ENCODE data around the gene BCAT1.
A peak's percentile ranks its signal among the peaks of the same experiment; 100 is the strongest.
"Not testable (repeated sequence)": the region's sequence is repeated elsewhere in the genome, so short reads cannot be mapped to it uniquely, and the experiment has no call there.

The BCAT1 gene

GRCh38 chr12:24913130-24913529, 35.8 kb downstream of the BCAT1 start:
- Histone ChIP-seq H3K4me1 (ENCODE audit: control insufficient read depth, insufficient read depth, low read length, poor library complexity, severe bottlenecking) (no peaks in the 10 kb centered on the region), H3K9me3 (ENCODE audit: control insufficient read depth, low read length) (no peaks in the 10 kb centered on the region), H3K36me3 (ENCODE audit: control insufficient read depth, insufficient read depth, low read length) (no peaks in the 10 kb centered on the region), H3K27me3 (replicated peaks; ENCODE audit: control insufficient read depth, insufficient read depth, low read length, poor library complexity, severe bottlenecking) (no peaks in the 10 kb centered on the region), H3K4me3 (ENCODE audit: insufficient read depth, low read depth, low read length, poor library complexity, severe bottlenecking) (no peak overlapping the region), H3K27ac (ENCODE audit: insufficient read depth, low read length, poor library complexity, severe bottlenecking) (no peak overlapping the region)
- no peak for DNase-seq

- H3K4me3 ChIP-seq (ENCODE audit: insufficient read depth, low read depth, low read length, poor library complexity, severe bottlenecking) = no peak overlapping the region
- H3K36me3 ChIP-seq (ENCODE audit: control insufficient read depth, insufficient read depth, low read length) = no peaks in the 10 kb centered on the region
- no peak for DNase-seq
- no peaks in the 10 kb centered on the region for H3K9me3 ChIP-seq (ENCODE audit: control insufficient read depth, low read length)
- H3K27me3 ChIP-seq (replicated peaks; ENCODE audit: control insufficient read depth, insufficient read depth, low read length, poor library complexity, severe bottlenecking) = no peaks in the 10 kb centered on the region
- no peak overlapping the region for H3K27ac ChIP-seq (ENCODE audit: insufficient read depth, low read length, poor library complexity, severe bottlenecking)
- H3K4me1 ChIP-seq (ENCODE audit: control insufficient read depth, insufficient read depth, low read length, poor library complexity, severe bottlenecking) = no peaks in the 10 kb centered on the region
These were observed 37.6 kb downstream of the BCAT1 start for GRCh38 chr12:24911271-24911791.

GRCh38 chr12:24910192-24910591, 38.7 kb downstream of the BCAT1 start:
- not testable (repeated sequence) for H3K9me3 ChIP-seq (ENCODE audit: control insufficient read depth, low read length); H3K36me3 ChIP-seq (ENCODE audit: control insufficient read depth, insufficient read depth, low read length); H3K27ac ChIP-seq (ENCODE audit: insufficient read depth, low read length, poor library complexity, severe bottlenecking); H3K27me3 ChIP-seq (replicated peaks; ENCODE audit: control insufficient read depth, insufficient read depth, low read length, poor library complexity, severe bottlenecking); H3K4me1 ChIP-seq (ENCODE audit: control insufficient read depth, insufficient read depth, low read length, poor library complexity, severe bottlenecking); DNase-seq; H3K4me3 ChIP-seq (ENCODE audit: insufficient read depth, low read depth, low read length, poor library complexity, severe bottlenecking)

GRCh38 chr12:24909667-24910066, 39.2 kb downstream of the BCAT1 start:
- H3K4me1 ChIP-seq (ENCODE audit: control insufficient read depth, insufficient read depth, low read length, poor library complexity, severe bottlenecking) = no peaks in the 10 kb centered on the region
- H3K27ac ChIP-seq (ENCODE audit: insufficient read depth, low read length, poor library complexity, severe bottlenecking) = no peak overlapping the region
- H3K4me3 ChIP-seq (ENCODE audit: insufficient read depth, low read depth, low read length, poor library complexity, severe bottlenecking) = no peak overlapping the region
- no peaks in the 10 kb centered on the region for H3K27me3 ChIP-seq (replicated peaks; ENCODE audit: control insufficient read depth, insufficient read depth, low read length, poor library complexity, severe bottlenecking)
- DNase-seq = no peak
- H3K9me3 ChIP-seq (ENCODE audit: control insufficient read depth, low read length) = no peaks in the 10 kb centered on the region
- no peaks in the 10 kb centered on the region for H3K36me3 ChIP-seq (ENCODE audit: control insufficient read depth, insufficient read depth, low read length)

GRCh38 chr12:24907464-24907863, 41.4 kb downstream of the BCAT1 start:
- Histone ChIP-seq H3K27ac (ENCODE audit: insufficient read depth, low read length, poor library complexity, severe bottlenecking) (no peak overlapping the region), H3K27me3 (replicated peaks; ENCODE audit: control insufficient read depth, insufficient read depth, low read length, poor library complexity, severe bottlenecking) (peaks cover 1% of the 10 kb centered on the region), H3K4me3 (ENCODE audit: insufficient read depth, low read depth, low read length, poor library complexity, severe bottlenecking) (no peak overlapping the region), H3K36me3 (ENCODE audit: control insufficient read depth, insufficient read depth, low read length) (no peaks in the 10 kb centered on the region), H3K4me1 (ENCODE audit: control insufficient read depth, insufficient read depth, low read length, poor library complexity, severe bottlenecking) (peaks cover 2% of the 10 kb centered on the region), H3K9me3 (ENCODE audit: control insufficient read depth, low read length) (no peaks in the 10 kb centered on the region)
- DNase-seq = no peak

GRCh38 chr12:24906141-24906540, 42.8 kb downstream of the BCAT1 start:
- DNase-seq = no peak
- Histone ChIP-seq H3K4me1 (ENCODE audit: control insufficient read depth, insufficient read depth, low read length, poor library complexity, severe bottlenecking) (peaks cover 2% of the 10 kb centered on the region), H3K36me3 (ENCODE audit: control insufficient read depth, insufficient read depth, low read length) (no peaks in the 10 kb centered on the region), H3K27me3 (replicated peaks; ENCODE audit: control insufficient read depth, insufficient read depth, low read length, poor library complexity, severe bottlenecking) (peaks cover 9% of the 10 kb centered on the region), H3K27ac (ENCODE audit: insufficient read depth, low read length, poor library complexity, severe bottlenecking) (no peak overlapping the region), H3K4me3 (ENCODE audit: insufficient read depth, low read depth, low read length, poor library complexity, severe bottlenecking) (no peak overlapping the region), H3K9me3 (ENCODE audit: control insufficient read depth, low read length) (no peaks in the 10 kb centered on the region)

- Histone ChIP-seq H3K4me3 (ENCODE audit: insufficient read depth, low read depth, low read length, poor library complexity, severe bottlenecking) (no peak overlapping the region), H3K27ac (ENCODE audit: insufficient read depth, low read length, poor library complexity, severe bottlenecking) (no peak overlapping the region), H3K27me3 (replicated peaks; ENCODE audit: control insufficient read depth, insufficient read depth, low read length, poor library complexity, severe bottlenecking) (peaks cover 9% of the 10 kb centered on the region), H3K4me1 (ENCODE audit: control insufficient read depth, insufficient read depth, low read length, poor library complexity, severe bottlenecking) (peaks cover 2% of the 10 kb centered on the region), H3K36me3 (ENCODE audit: control insufficient read depth, insufficient read depth, low read length) (no peaks in the 10 kb centered on the region), H3K9me3 (ENCODE audit: control insufficient read depth, low read length) (no peaks in the 10 kb centered on the region)
- no peak for DNase-seq
These were observed 43.5 kb downstream of the BCAT1 start for GRCh38 chr12:24905431-24905830.

GRCh38 chr12:24904871-24905270, 44.0 kb downstream of the BCAT1 start:
- no peaks in the 10 kb centered on the region for H3K9me3 ChIP-seq (ENCODE audit: control insufficient read depth, low read length)
- H3K27ac ChIP-seq (ENCODE audit: insufficient read depth, low read length, poor library complexity, severe bottlenecking) = no peak overlapping the region
- no peak overlapping the region for H3K4me3 ChIP-seq (ENCODE audit: insufficient read depth, low read depth, low read length, poor library complexity, severe bottlenecking)
- H3K27me3 ChIP-seq (replicated peaks; ENCODE audit: control insufficient read depth, insufficient read depth, low read length, poor library complexity, severe bottlenecking) = peaks cover 9% of the 10 kb centered on the region
- H3K4me1 ChIP-seq (ENCODE audit: control insufficient read depth, insufficient read depth, low read length, poor library complexity, severe bottlenecking) = peaks cover 2% of the 10 kb centered on the region
- H3K36me3 ChIP-seq (ENCODE audit: control insufficient read depth, insufficient read depth, low read length) = no peaks in the 10 kb centered on the region
- no peak for DNase-seq

- DNase-seq = no peak
- Histone ChIP-seq H3K9me3 (ENCODE audit: control insufficient read depth, low read length) (no peaks in the 10 kb centered on the region), H3K27me3 (replicated peaks; ENCODE audit: control insufficient read depth, insufficient read depth, low read length, poor library complexity, severe bottlenecking) (peaks cover 9% of the 10 kb centered on the region), H3K27ac (ENCODE audit: insufficient read depth, low read length, poor library complexity, severe bottlenecking) (no peak overlapping the region), H3K36me3 (ENCODE audit: control insufficient read depth, insufficient read depth, low read length) (no peaks in the 10 kb centered on the region), H3K4me3 (ENCODE audit: insufficient read depth, low read depth, low read length, poor library complexity, severe bottlenecking) (peak overlapping the region; percentile 41), H3K4me1 (ENCODE audit: control insufficient read depth, insufficient read depth, low read length, poor library complexity, severe bottlenecking) (peaks cover 2% of the 10 kb centered on the region)
These were observed 45.4 kb downstream of the BCAT1 start for GRCh38 chr12:24903329-24904088.

GRCh38 chr12:24902511-24903328, 46.2 kb downstream of the BCAT1 start:
- DNase-seq = no peak
- peak overlapping the region; percentile 41 for H3K4me3 ChIP-seq (ENCODE audit: insufficient read depth, low read depth, low read length, poor library complexity, severe bottlenecking)
- H3K9me3 ChIP-seq (ENCODE audit: control insufficient read depth, low read length) = no peaks in the 10 kb centered on the region
- H3K27ac ChIP-seq (ENCODE audit: insufficient read depth, low read length, poor library complexity, severe bottlenecking) = no peak overlapping the region
- peaks cover 2% of the 10 kb centered on the region for H3K4me1 ChIP-seq (ENCODE audit: control insufficient read depth, insufficient read depth, low read length, poor library complexity, severe bottlenecking)
- no peaks in the 10 kb centered on the region for H3K36me3 ChIP-seq (ENCODE audit: control insufficient read depth, insufficient read depth, low read length)
- peaks cover 9% of the 10 kb centered on the region for H3K27me3 ChIP-seq (replicated peaks; ENCODE audit: control insufficient read depth, insufficient read depth, low read length, poor library complexity, severe bottlenecking)

Measured in effector memory CD4-positive, alpha-beta T cell (primary cell).